H9 (cell line): ENCODE data around the gene ZBTB12. TPM values are rescaled to one million over a fixed set of nuclear protein-coding genes. Genes with fewer than 3 reads are reported as not detected.
A peak's percentile ranks its signal among the peaks of the same experiment; 100 is the strongest.

Experiments
- DNase-seq: peaks from one replicate; pipeline ENCODE4 v3.0.0-alpha.2; 2017
- H2AFZ ChIP-seq: one replicate; pipeline ENCODE4 v1.6.1; 2013; ENCODE audit warnings: mild to moderate bottlenecking, low read length, control low read depth, moderate library complexity
- H2AK5ac ChIP-seq: 2 replicates; pipeline ENCODE4 v1.6.1; 2013; ENCODE audit warnings: low read length, control low read depth, mixed read lengths; ENCODE audit not compliant: insufficient read length
- H2BK120ac ChIP-seq: one replicate; pipeline ENCODE4 v1.6.1; 2013; ENCODE audit warnings: low read depth, mild to moderate bottlenecking, low read length, control low read depth, inconsistent platforms; ENCODE audit not compliant: poor library complexity, severe bottlenecking
- H2BK12ac ChIP-seq: 2 replicates; pipeline ENCODE4 v1.6.1; 2013; ENCODE audit warnings: low read length, control low read depth, mixed read lengths, low read depth; ENCODE audit not compliant: insufficient read length
- H2BK15ac ChIP-seq: 2 replicates; pipeline ENCODE4 v1.6.1; 2013; ENCODE audit warnings: low read depth, low read length, control low read depth
- H2BK20ac ChIP-seq: one replicate; pipeline ENCODE4 v1.6.1; 2013; ENCODE audit warnings: low read depth, mild to moderate bottlenecking, low read length, control low read depth, inconsistent platforms; ENCODE audit not compliant: poor library complexity, severe bottlenecking
- H2BK5ac ChIP-seq: 2 replicates; pipeline ENCODE4 v1.6.1; 2013; ENCODE audit warnings: low read length, control low read depth, mixed read lengths; ENCODE audit not compliant: insufficient read length
- H3K14ac ChIP-seq: 2 replicates; pipeline ENCODE4 v1.6.1; 2013; ENCODE audit warnings: low read length, control low read depth; ENCODE audit not compliant: insufficient read depth
- H3K18ac ChIP-seq: 2 replicates; pipeline ENCODE4 v1.6.1; 2013; ENCODE audit warnings: low read depth, mild to moderate bottlenecking, mixed read lengths, low read length, control low read depth; ENCODE audit not compliant: insufficient read length
- H3K23ac ChIP-seq: 2 replicates; pipeline ENCODE4 v1.6.1; 2013; ENCODE audit warnings: low read length, control low read depth, mixed read lengths, low read depth; ENCODE audit not compliant: insufficient read length
- H3K23me2 ChIP-seq: 2 replicates; pipeline ENCODE4 v1.6.1; 2013; ENCODE audit warnings: low read depth, mild to moderate bottlenecking, mixed read lengths, low read length, control low read depth; ENCODE audit not compliant: insufficient read length, poor library complexity, severe bottlenecking
- H3K27ac ChIP-seq: 2 replicates; pipeline ENCODE4 v1.5.1; 2013; ENCODE audit warnings: low read length, control low read depth, mixed read lengths, low read depth; ENCODE audit not compliant: insufficient read length
- H3K27me3 ChIP-seq: 2 replicates; pipeline ENCODE4 v1.6.1; 2013; ENCODE audit warnings: low read length, control low read depth, inconsistent platforms; ENCODE audit not compliant: insufficient read depth
- H3K4ac ChIP-seq: 2 replicates; pipeline ENCODE4 v1.6.1; 2013; ENCODE audit warnings: low read depth, mild to moderate bottlenecking, control low read depth, inconsistent platforms, low read length, moderate library complexity
- H3K4me1 ChIP-seq: 2 replicates; pipeline ENCODE4 v1.6.1; 2013; ENCODE audit warnings: low read length, control low read depth, inconsistent platforms; ENCODE audit not compliant: insufficient read depth
- H3K4me2 ChIP-seq: 2 replicates; pipeline ENCODE4 v1.6.1; 2013; ENCODE audit warnings: low read length, control low read depth, mixed read lengths; ENCODE audit not compliant: insufficient read length, insufficient read depth
- H3K56ac ChIP-seq: 2 replicates; pipeline ENCODE4 v1.6.1; 2013; ENCODE audit warnings: low read depth, mild to moderate bottlenecking, mixed read lengths, low read length, control low read depth; ENCODE audit not compliant: insufficient read length
- H3K79me1 ChIP-seq: 2 replicates; pipeline ENCODE4 v1.6.1; 2013; ENCODE audit warnings: low read depth, mild to moderate bottlenecking, moderate library complexity, low read length, control low read depth, inconsistent platforms; ENCODE audit not compliant: insufficient read depth, poor library complexity, severe bottlenecking
- H3K79me2 ChIP-seq: 2 replicates; pipeline ENCODE4 v1.6.1; 2013; ENCODE audit warnings: low read length, control low read depth, inconsistent platforms; ENCODE audit not compliant: insufficient read depth
- H3K9ac ChIP-seq: 2 replicates; pipeline ENCODE4 v1.6.1; 2013; ENCODE audit warnings: low read length, control low read depth, mixed read lengths; ENCODE audit not compliant: insufficient read length; ENCODE audit errors: extremely low read depth
- H3K9me3 ChIP-seq: one replicate; pipeline ENCODE4 v1.6.1; 2013; ENCODE audit warnings: low read depth, low read length, inconsistent platforms; ENCODE audit not compliant: control insufficient read depth
- H3T11ph ChIP-seq: one replicate; pipeline ENCODE4 v1.6.1; 2013; ENCODE audit warnings: mild to moderate bottlenecking, low read length, control low read depth, inconsistent platforms
- H4K20me1 ChIP-seq: one replicate; pipeline ENCODE4 v1.6.1; 2013; ENCODE audit not compliant: control insufficient read depth, insufficient read length, insufficient read depth
- H4K5ac ChIP-seq: 2 replicates; pipeline ENCODE4 v1.6.1; 2013; ENCODE audit warnings: low read depth, mild to moderate bottlenecking, mixed read lengths, low read length, control low read depth; ENCODE audit not compliant: insufficient read length
- H4K8ac ChIP-seq: replicated peaks from 2 replicates; pipeline ENCODE4 v1.6.1; 2013; ENCODE audit warnings: low read length, control low read depth, mixed read lengths, low read depth; ENCODE audit not compliant: insufficient read length
- H4K91ac ChIP-seq: 2 replicates; pipeline ENCODE4 v1.6.1; 2013; ENCODE audit warnings: low read depth, mild to moderate bottlenecking, moderate library complexity, mixed read lengths, low read length, control low read depth; ENCODE audit not compliant: insufficient read length
- H3K27ac Mint-ChIP-seq, 3 experiments: 2 replicates in 2 of 3; 3 replicates in 1 of 3; pipeline ENCODE4 v1.8.0; 2020 to 2021; ENCODE audit warnings: mixed read lengths in 3 of 3, mild to moderate bottlenecking in 1 of 3, moderate library complexity in 1 of 3
- H3K27me3 Mint-ChIP-seq: 2 replicates; pipeline ENCODE4 v1.8.0; 2021; ENCODE audit warnings: low read depth, mild to moderate bottlenecking, moderate library complexity, mixed read lengths
- H3K36me3 Mint-ChIP-seq, 3 experiments: 2 replicates in 2 of 3; 3 replicates in 1 of 3; pipeline ENCODE4 v1.8.0; 2020 to 2021; ENCODE audit warnings: low read depth in 3 of 3, mixed read lengths in 3 of 3; ENCODE audit not compliant: insufficient read depth in 1 of 3
- H3K4me1 Mint-ChIP-seq, 2 experiments: 2 replicates each; pipeline ENCODE4 v1.8.0; 2020; ENCODE audit warnings: mixed read lengths in 2 of 2
- H3K4me3 Mint-ChIP-seq, 2 experiments: 2 replicates in 1 of 2; 3 replicates in 1 of 2; pipeline ENCODE4 v1.8.0; 2020 to 2021; ENCODE audit warnings: mild to moderate bottlenecking in 2 of 2, mixed read lengths in 2 of 2, moderate library complexity in 1 of 2
- H3K9me3 Mint-ChIP-seq, 2 experiments: 2 replicates in 1 of 2; 3 replicates in 1 of 2; pipeline ENCODE4 v1.8.0; 2020; ENCODE audit warnings: mild to moderate bottlenecking in 2 of 2, mixed read lengths in 2 of 2, moderate library complexity in 1 of 2
- total RNA-seq: library from RNA; stranded (reverse); gene quantifications from 2 replicates; pipeline ENCODE4 v1.2.1, GENCODE V29; 2021
- TF ChIP-seq, protein P1 (sequence below): fragments of 200-600 bp; sonication (generic); conservative IDR thresholded peaks from 3 replicates; pipeline ENCODE4 v1.8.0; 2021; ENCODE audit warnings: antibody characterized with exemption, mild to moderate bottlenecking

Gene ZBTB12
- total RNA-seq, 1 experiment from 2014 or later: 31.0 TPM

- H4K8ac ChIP-seq: no peak overlapping the region
- no peak overlapping the region for H3K4ac ChIP-seq
- H3K4me2 ChIP-seq: no peak overlapping the region
- H3K9ac ChIP-seq: no peak overlapping the region
- Mint-ChIP-seq H3K27ac (no peak overlapping the region), H3K4me1 (peaks cover 0 to 3% of the 10 kb centered on the region in 2 experiments; a peak in 1 of 4 replicates), H3K4me3 (no peak overlapping the region), H3K27me3 (peaks cover 1% of the 10 kb centered on the region), H3K9me3 (no peaks in the 10 kb centered on the region), H3K36me3 (no peaks in the 10 kb centered on the region)
- no peaks in the 10 kb centered on the region for H3K79me1 ChIP-seq
- H3K14ac ChIP-seq: no peak overlapping the region
- H3K23ac ChIP-seq: no peak overlapping the region
- H3K4me1 ChIP-seq: no peaks in the 10 kb centered on the region
- H2BK20ac ChIP-seq: no peak overlapping the region
- no peaks in the 10 kb centered on the region for H3K23me2 ChIP-seq
- no peak overlapping the region for H2BK15ac ChIP-seq
- H3K27me3 ChIP-seq: no peaks in the 10 kb centered on the region
- no peak overlapping the region for H2BK120ac ChIP-seq
- H2BK12ac ChIP-seq: no peak overlapping the region
- TF ChIP-seq, protein P1, sequence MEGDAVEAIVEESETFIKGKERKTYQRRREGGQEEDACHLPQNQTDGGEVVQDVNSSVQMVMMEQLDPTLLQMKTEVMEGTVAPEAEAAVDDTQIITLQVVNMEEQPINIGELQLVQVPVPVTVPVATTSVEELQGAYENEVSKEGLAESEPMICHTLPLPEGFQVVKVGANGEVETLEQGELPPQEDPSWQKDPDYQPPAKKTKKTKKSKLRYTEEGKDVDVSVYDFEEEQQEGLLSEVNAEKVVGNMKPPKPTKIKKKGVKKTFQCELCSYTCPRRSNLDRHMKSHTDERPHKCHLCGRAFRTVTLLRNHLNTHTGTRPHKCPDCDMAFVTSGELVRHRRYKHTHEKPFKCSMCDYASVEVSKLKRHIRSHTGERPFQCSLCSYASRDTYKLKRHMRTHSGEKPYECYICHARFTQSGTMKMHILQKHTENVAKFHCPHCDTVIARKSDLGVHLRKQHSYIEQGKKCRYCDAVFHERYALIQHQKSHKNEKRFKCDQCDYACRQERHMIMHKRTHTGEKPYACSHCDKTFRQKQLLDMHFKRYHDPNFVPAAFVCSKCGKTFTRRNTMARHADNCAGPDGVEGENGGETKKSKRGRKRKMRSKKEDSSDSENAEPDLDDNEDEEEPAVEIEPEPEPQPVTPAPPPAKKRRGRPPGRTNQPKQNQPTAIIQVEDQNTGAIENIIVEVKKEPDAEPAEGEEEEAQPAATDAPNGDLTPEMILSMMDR: 0 out of 3 replicates have a peak, but pooled peaks have one; percentile 17
- no peak overlapping the region for H3K18ac ChIP-seq
- H3K27ac ChIP-seq: no peak overlapping the region
- no peaks in the 10 kb centered on the region for H3K9me3 ChIP-seq
- H4K5ac ChIP-seq: no peak overlapping the region
- H2AFZ ChIP-seq: no peak overlapping the region
- H2BK5ac ChIP-seq: no peak overlapping the region
- peak overlapping the region; percentile 71 for H2AK5ac ChIP-seq
- no peaks in the 10 kb centered on the region for H3K79me2 ChIP-seq
- H3K56ac ChIP-seq: no peak overlapping the region
- H3T11ph ChIP-seq: no peak overlapping the region
- H4K91ac ChIP-seq: no peak overlapping the region
- no peak for DNase-seq
- H4K20me1 ChIP-seq: no peaks in the 10 kb centered on the region
Observed at GRCh38 chr6:31915351-31915750, 13.5 kb upstream of the ZBTB12 start.
